Suprapubic skin (tissue), 4 donors: ENCODE measurements around the gene MOB4. TPM values are rescaled to one million over a fixed set of nuclear protein-coding genes. Genes with fewer than 3 reads are reported as not detected.
A peak's percentile ranks its signal among the peaks of the same experiment; 100 is the strongest.
"Not testable (repeated sequence)": the region's sequence is repeated elsewhere in the genome, so short reads cannot be mapped to it uniquely, and the experiment has no call there.

ENCODE experiments used
- DNase-seq, 2 donors: peaks; one replicate each; pipeline ENCODE4 v3.0.0-alpha.2; 2019; ENCODE audit warnings: low spot score in 2 of 2
- H3K27ac ChIP-seq: fragments of 200-600 bp; sonication (generic); one replicate; pipeline ENCODE4 v1.5.1; 2019
- H3K27me3 ChIP-seq: fragments of 200-600 bp; sonication (generic); one replicate; pipeline ENCODE4 v1.5.1; 2019
- H3K36me3 ChIP-seq: fragments of 200-600 bp; sonication (generic); one replicate; pipeline ENCODE4 v1.5.1; 2019
- H3K4me1 ChIP-seq: fragments of 200-600 bp; sonication (generic); one replicate; pipeline ENCODE4 v1.5.1; 2019
- H3K4me3 ChIP-seq: fragments of 200-600 bp; sonication (generic); one replicate; pipeline ENCODE4 v1.5.1; 2019; ENCODE audit warnings: mild to moderate bottlenecking
- H3K9me3 ChIP-seq: fragments of 200-600 bp; sonication (generic); one replicate; pipeline ENCODE4 v1.5.1; 2019
- CTCF ChIP-seq, 2 donors: fragments of 200-600 bp in 1 of 2; fragments of 450-650 bp in 1 of 2; sonication (generic) in 1 of 2; IDR thresholded peaks; one replicate each; pipeline ENCODE4 v1.5.1; 2016 to 2019; ENCODE audit warnings: antibody characterized with exemption in 2 of 2, mild to moderate bottlenecking in 1 of 2, moderate library complexity in 1 of 2
- EP300 ChIP-seq: sonication (generic); formaldehyde crosslinking; IDR thresholded peaks from one replicate; pipeline ENCODE4 v1.6.1; 2017; ENCODE audit warnings: antibody characterized with exemption
- POLR2A ChIP-seq, 2 donors: fragments of 450-650 bp; IDR thresholded peaks; one replicate each; pipeline ENCODE4 v1.6.1; 2017; ENCODE audit warnings: antibody characterized with exemption in 2 of 2, mild to moderate bottlenecking in 2 of 2, moderate library complexity in 2 of 2
- POLR2AphosphoS5 ChIP-seq, 3 donors: sonication (generic); formaldehyde crosslinking; IDR thresholded peaks; one replicate each; pipeline ENCODE4 v1.6.1; 2017; ENCODE audit warnings: antibody characterized with exemption in 3 of 3
- WGBS: methylation state at CpG from one replicate; pipeline ENCODE4 v1.1.5; 2018; 5-methylcytosine and 5-hydroxymethylcytosine counted together
- total RNA-seq, 4 donors: library from RNA; depleted of rRNA; stranded (reverse); fragments of >200 nt; gene quantifications; one replicate each; pipeline ENCODE4 v1.1.0, GENCODE V29; 2016

Gene MOB4
- total RNA-seq, 4 donors from 2014 or later = 17.8 to 30.4 (median 22.6) TPM

DNA sequence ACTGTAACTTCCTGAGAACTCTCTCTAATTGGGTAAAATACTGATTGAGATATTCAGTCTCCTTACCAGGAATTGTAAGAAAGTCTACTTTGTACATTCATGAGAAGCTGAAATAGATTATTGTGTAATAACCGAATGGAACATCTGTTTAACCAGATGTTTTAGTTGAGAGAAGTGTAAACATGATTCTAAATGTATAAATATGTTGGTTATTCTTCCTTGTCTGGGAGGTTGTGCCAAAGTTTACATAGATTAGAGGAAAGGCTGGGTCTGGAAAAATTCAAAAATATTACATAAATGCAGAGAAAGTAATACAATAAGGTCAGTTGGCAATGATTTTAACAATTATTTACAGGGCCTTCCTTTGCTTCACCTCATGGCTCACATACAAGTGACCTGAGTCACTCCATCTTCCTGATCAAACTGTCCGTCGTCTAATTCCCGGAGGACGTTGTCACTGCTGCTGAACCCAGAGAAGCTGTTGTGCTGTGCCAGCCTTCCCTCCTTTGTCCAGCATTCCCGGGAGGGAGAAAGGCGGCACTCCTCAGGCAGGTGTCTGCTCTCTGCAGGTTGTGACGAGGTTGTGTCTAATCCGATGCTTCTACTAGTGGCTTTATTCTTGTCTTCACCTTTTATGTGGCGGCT, 55.9 kb downstream of the MOB4 start:
- TF ChIP-seq POLR2A (IDR thresholded peaks at IDR 0.05) (no peak), EP300 (no peak), CTCF (IDR thresholded peaks at IDR 0.05) (no peak), POLR2AphosphoS5 (IDR thresholded peaks at IDR 0.05) (no peak)
- peaks cover 8% of the 10 kb centered on the region for H3K4me1 ChIP-seq
- H3K9me3 ChIP-seq = peaks cover 5% of the 10 kb centered on the region
- 60% methylated on average over 10 of the region's 10 CpGs for WGBS
- H3K27ac ChIP-seq = no peak overlapping the region
- H3K4me3 ChIP-seq = no peak overlapping the region
- H3K27me3 ChIP-seq = no peaks in the 10 kb centered on the region
- no peak for DNase-seq
- no peaks in the 10 kb centered on the region for H3K36me3 ChIP-seq

DNA sequence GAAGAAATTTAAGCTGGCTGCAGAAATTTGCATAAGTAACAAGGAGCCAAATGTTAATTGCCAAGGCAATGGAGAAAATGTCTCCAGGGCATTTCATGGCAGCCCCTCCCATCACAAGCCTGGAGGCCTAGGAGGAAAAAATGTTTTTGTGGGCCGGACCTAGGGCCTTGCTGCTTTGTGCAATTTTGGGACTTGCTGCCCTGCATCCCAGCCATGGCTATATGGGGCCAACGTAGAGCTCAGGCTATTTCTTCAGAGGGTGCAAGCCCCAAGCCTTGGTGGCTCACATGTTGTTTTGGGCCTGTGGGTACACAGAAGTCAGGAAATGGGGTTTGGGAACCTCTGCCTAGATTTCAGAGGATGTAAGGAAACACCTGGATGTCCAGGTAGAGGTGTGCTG, 57.7 kb downstream of the MOB4 start:
- Histone ChIP-seq H3K27ac (no peak overlapping the region), H3K9me3 (peaks cover 5% of the 10 kb centered on the region), H3K4me1 (peaks cover 11% of the 10 kb centered on the region), H3K36me3 (no peaks in the 10 kb centered on the region), H3K27me3 (no peaks in the 10 kb centered on the region), H3K4me3 (no peak overlapping the region)
- no peak for DNase-seq
- no peak for TF ChIP-seq EP300
- TF ChIP-seq POLR2AphosphoS5 (IDR thresholded peaks at IDR 0.05) = no peak
- TF ChIP-seq POLR2A (IDR thresholded peaks at IDR 0.05) = no peak
- TF ChIP-seq CTCF (IDR thresholded peaks at IDR 0.05) = no peak
- WGBS = 96% methylated on average over 2 of the region's 2 CpGs

GRCh38 chr2:197575987-197576386, 60.1 kb downstream of the MOB4 start:
- Histone ChIP-seq H3K4me1 (peaks cover 11% of the 10 kb centered on the region), H3K4me3 (no peak overlapping the region), H3K9me3 (peaks cover 5% of the 10 kb centered on the region), H3K36me3 (no peaks in the 10 kb centered on the region), H3K27ac (peak overlapping the region; percentile 13), H3K27me3 (no peaks in the 10 kb centered on the region)
- no peak for TF ChIP-seq EP300
- 90% methylated on average over 2 of the region's 2 CpGs for WGBS
- peak in 1 of 2 donors; percentile 73 for DNase-seq

- no peaks in the 10 kb centered on the region for H3K27me3 ChIP-seq
- DNase-seq = no peak
- peaks cover 5% of the 10 kb centered on the region for H3K9me3 ChIP-seq
- no peaks in the 10 kb centered on the region for H3K36me3 ChIP-seq
- peaks cover 11% of the 10 kb centered on the region for H3K4me1 ChIP-seq
- WGBS = 13% methylated on average over 3 of the region's 3 CpGs
- H3K4me3 ChIP-seq = no peak overlapping the region
- H3K27ac ChIP-seq = peak overlapping the region; percentile 13
- TF ChIP-seq POLR2A (IDR thresholded peaks at IDR 0.05) (no peak), POLR2AphosphoS5 (IDR thresholded peaks at IDR 0.05) (no peak), EP300 (no peak), CTCF (IDR thresholded peaks at IDR 0.05) (no peak)
These were observed 60.8 kb downstream of the MOB4 start for GRCh38 chr2:197576631-197577030.

- TF ChIP-seq POLR2AphosphoS5 (IDR thresholded peaks at IDR 0.05) (no peak), EP300 (no peak), CTCF (IDR thresholded peaks at IDR 0.05) (no peak), POLR2A (IDR thresholded peaks at IDR 0.05) (no peak)
- H3K27ac ChIP-seq = no peak overlapping the region
These were observed 61.6 kb downstream of the MOB4 start for GRCh38 chr2:197577446-197577845.

DNA sequence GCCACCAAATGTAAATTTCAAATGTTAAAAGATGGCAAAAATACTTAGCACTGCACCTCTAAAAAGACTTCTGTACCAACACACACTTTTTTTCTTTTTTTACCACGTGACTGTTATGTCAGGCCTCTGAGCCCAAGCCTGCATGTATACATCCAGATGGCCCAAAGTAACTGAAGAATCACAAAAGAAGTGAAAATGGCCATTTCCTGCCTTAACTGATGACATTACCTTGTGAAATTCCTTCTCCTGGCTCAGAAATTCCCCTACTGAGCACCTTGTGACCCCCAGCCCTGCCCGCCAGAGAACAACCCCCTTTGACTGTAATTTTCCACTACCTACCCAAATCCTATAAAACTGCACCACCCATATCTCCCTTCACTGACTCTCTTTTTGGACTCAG, 62.4 kb downstream of the MOB4 start:
- 90% methylated on average over 2 of the region's 2 CpGs for WGBS
- not testable (repeated sequence) for H3K4me3 ChIP-seq, H3K9me3 ChIP-seq, H3K4me1 ChIP-seq, DNase-seq, H3K27me3 ChIP-seq, H3K27ac ChIP-seq, H3K36me3 ChIP-seq

More at GRCh38 chr2:197577446-197577845, 61.6 kb downstream of the MOB4 start:
- DNase-seq = no peak
- no peaks in the 10 kb centered on the region for H3K27me3 ChIP-seq
- no peak overlapping the region for H3K4me3 ChIP-seq
- H3K4me1 ChIP-seq = peaks cover 9% of the 10 kb centered on the region
- 84% methylated on average over 4 of the region's 4 CpGs for WGBS
- H3K9me3 ChIP-seq = peaks cover 5% of the 10 kb centered on the region
- H3K36me3 ChIP-seq = no peaks in the 10 kb centered on the region

GRCh38 chr2:197580166-197580565, 64.3 kb downstream of the MOB4 start:
- H3K4me1 ChIP-seq = not testable (repeated sequence)

GRCh38 chr2:197587255-197587654, 71.4 kb downstream of the MOB4 start:
- H3K9me3 ChIP-seq, H3K4me1 ChIP-seq, H3K36me3 ChIP-seq, DNase-seq, H3K4me3 ChIP-seq, H3K27me3 ChIP-seq, H3K27ac ChIP-seq: not testable (repeated sequence)
- WGBS = 94% methylated on average over 7 of the region's 7 CpGs

More at GRCh38 chr2:197580166-197580565, 64.3 kb downstream of the MOB4 start:
- not testable (repeated sequence) for H3K27me3 ChIP-seq, H3K4me3 ChIP-seq, H3K27ac ChIP-seq, DNase-seq, H3K36me3 ChIP-seq, H3K9me3 ChIP-seq
- WGBS = 95% methylated on average over 3 of the region's 3 CpGs
